GM12878 (cell line): ENCODE data around the gene ABCB9. TPM values are rescaled to one million over a fixed set of nuclear protein-coding genes. Genes with fewer than 3 reads are reported as not detected.

Experiments
- ATAC-seq: fragments of 200-7000 bp; cut with Tn5 transposase; 3 replicates; pipeline ENCODE4 v1.9.1; 2020; ENCODE audit warnings: mild to moderate bottlenecking, moderate library complexity
- BruUV-seq: library from RNA; stranded (reverse); fragments of 400-500 nt; replicated peaks from 2 replicates; lab custom pipeline; 2021; lab: Mats Ljungman, UMichigan
- CTCF ChIA-PET: fragments of 300-600 bp; sonication (Branson Sonifier 250); formaldehyde crosslinking; extraction: SDS; loops from one replicate; lab custom pipeline; 2021; ENCODE audit warnings: inconsistent platforms; lab: Yijun Ruan, JAX
- POLR2A ChIA-PET: fragments of 350-600 bp; formaldehyde crosslinking; extraction: SDS; loops from one replicate; lab custom pipeline; 2021; ENCODE audit warnings: inconsistent platforms; lab: Charles Lee
- RAD21 ChIA-PET: fragments of 300-600 bp; sonication (Branson Sonifier 250); formaldehyde crosslinking; loops from one replicate; lab custom pipeline; 2023; ENCODE audit warnings: antibody characterized with exemption; ENCODE audit not compliant: unreplicated experiment; lab: Charles Lee
- SMC1A ChIA-PET: fragments of 300-600 bp; sonication (Branson Sonifier 250); formaldehyde crosslinking; loops from one replicate; lab custom pipeline; 2023; ENCODE audit not compliant: unreplicated experiment, uncharacterized antibody; lab: Charles Lee
- DNase-seq: peaks from one replicate; pipeline ENCODE4 v3.0.0-alpha.2; 2011; ENCODE audit warnings: low read depth, low spot score
- FAIRE-seq: peaks from 3 replicates; lab custom pipeline; 2011; peaks lifted over from hg19 to GRCh38; lab: Jason Lieb, UNC
- H2AFZ ChIP-seq: 2 replicates; pipeline ENCODE4 v1.6.0; 2011; ENCODE audit warnings: low read depth, low read length, control low read depth; ENCODE audit not compliant: control insufficient read depth
- H3K27ac ChIP-seq: 2 replicates; pipeline ENCODE4 v1.5.1; 2011; ENCODE audit warnings: control low read depth; ENCODE audit not compliant: control insufficient read depth, insufficient read depth
- H3K27me3 ChIP-seq, 2 experiments: replicated peaks in 1 of 2; 2 replicates each; pipeline versions ENCODE4 v1.6.0 to v1.6.1; 2011; ENCODE audit warnings: low read length in 1 of 2; ENCODE audit not compliant: control insufficient read depth in 2 of 2, insufficient read depth in 2 of 2
- H3K36me3 ChIP-seq, 2 experiments: 2 replicates each; pipeline ENCODE4 v1.5.1; 2011; ENCODE audit warnings: low read length in 1 of 2; ENCODE audit not compliant: control insufficient read depth in 2 of 2, insufficient read depth in 2 of 2
- H3K4me1 ChIP-seq: 2 replicates; pipeline ENCODE4 v1.6.1; 2011; ENCODE audit warnings: mild to moderate bottlenecking, low read length, moderate library complexity, mixed read lengths; ENCODE audit not compliant: control insufficient read depth, insufficient read depth
- H3K4me2 ChIP-seq: 2 replicates; pipeline ENCODE4 v1.6.0; 2011; ENCODE audit warnings: control low read depth; ENCODE audit not compliant: control insufficient read depth, insufficient read depth
- H3K4me3 ChIP-seq: fragments of 200-600 bp; sonication (generic); 2 replicates; pipeline ENCODE4 v1.5.1; 2016
- H3K79me2 ChIP-seq: 2 replicates; pipeline ENCODE4 v1.6.0; 2011; ENCODE audit warnings: low read length; ENCODE audit not compliant: control insufficient read depth, insufficient read depth
- H3K9ac ChIP-seq: 2 replicates; pipeline ENCODE4 v1.8.0; 2011; ENCODE audit warnings: low read length, control low read depth, mixed read lengths; ENCODE audit not compliant: control insufficient read depth, insufficient read depth
- H3K9me3 ChIP-seq: replicated peaks from 3 replicates; pipeline ENCODE4 v1.5.1; 2011; ENCODE audit warnings: mild to moderate bottlenecking, low read length; ENCODE audit not compliant: control insufficient read depth, insufficient read depth
- H4K20me1 ChIP-seq: 2 replicates; pipeline ENCODE4 v1.6.0; 2011; ENCODE audit not compliant: control insufficient read depth, insufficient read depth
- MEF2A ChIP-seq: IDR thresholded peaks from 2 replicates; pipeline ENCODE4 v1.6.1; 2011; ENCODE audit warnings: low read depth, mild to moderate bottlenecking, low read length, moderate library complexity; ENCODE audit not compliant: insufficient read depth
- NR2F1 ChIP-seq: fragments of 450-650 bp; conservative IDR thresholded peaks from 2 replicates; pipeline ENCODE4 v1.6.1; 2017; ENCODE audit warnings: mild to moderate bottlenecking
- NRF1 ChIP-seq: conservative IDR thresholded peaks from 2 replicates; pipeline ENCODE4 v1.6.1; 2011; ENCODE audit warnings: mild to moderate bottlenecking, low read depth, low read length, improper control_type of control experiment
- SPI1 ChIP-seq: IDR thresholded peaks from 2 replicates; pipeline ENCODE4 v1.6.1; 2011; ENCODE audit warnings: low read depth, mild to moderate bottlenecking, low read length, moderate library complexity, borderline replicate concordance; ENCODE audit not compliant: insufficient read depth
- SREBF1 ChIP-seq: IDR thresholded peaks from 2 replicates; pipeline ENCODE4 v1.6.1; 2012; ENCODE audit warnings: mild to moderate bottlenecking, low read length
- WRNIP1 ChIP-seq: IDR thresholded peaks from 2 replicates; pipeline ENCODE4 v1.6.1; 2011; ENCODE audit warnings: low read depth, low read length, improper control_type of control experiment, borderline replicate concordance
- ZNF274 ChIP-seq: IDR thresholded peaks from one replicate; pipeline ENCODE4 v1.8.0; 2011; ENCODE audit not compliant: insufficient read length, insufficient read depth
- WGBS: methylation state at CpG from one replicate; pipeline ENCODE4 v1.1.6; 2016; ENCODE audit warnings: low lambda C conversion rate; ENCODE audit not compliant: insufficient replicate concordance, insufficient coverage; ENCODE audit errors: missing lambda C conversion rate; 5-methylcytosine and 5-hydroxymethylcytosine counted together
- in situ Hi-C: fragments of 300-500 bp; cut with MboI; formaldehyde crosslinking; loops from 9 replicates; pipeline ENCODE4 v1.14.3; 2018; ENCODE audit warnings: mixed read lengths
- intact Hi-C: fragments of 100-400 bp; cut with micrococcal nuclease; formaldehyde crosslinking; loops from one replicate; pipeline ENCODE4 v1.14.2; 2022; ENCODE audit not compliant: unreplicated experiment
- polyA plus RNA-seq, 11 experiments: library from polyadenylated mRNA; depleted of rRNA in 4 of 11; unstranded in 6 of 11; stranded (reverse) in 5 of 11; fragments of >200 nt; fragmentation: Nextera tagmentation in 4 of 11; fragmentation: Illumina TruSeq in 1 of 11; extraction: Ambion mirVana in 4 of 11; extraction: Trizol in 1 of 11; gene quantifications; 1 replicate in 1 of 11; 2 replicates in 10 of 11; pipeline versions ENCODE4 v1.2.1 to v1.2.3, GENCODE V29; 2011 to 2016; ENCODE audit warnings: inconsistent platforms in 2 of 11, missing spikeins in 2 of 11, low read depth in 1 of 11
- total RNA-seq, 4 experiments: library from RNA; depleted of rRNA in 3 of 4; stranded (reverse); fragments of >200 nt in 3 of 4; fragmentation: Illumina TruSeq in 1 of 4; extraction: Trizol in 1 of 4; gene quantifications; 2 replicates each; pipeline versions ENCODE4 v1.2.1 to v1.2.3, GENCODE V29; 2013 to 2021
- TF ChIP-seq, protein P1 (sequence below): IDR thresholded peaks from 2 replicates; pipeline ENCODE4 v1.6.1; 2012; ENCODE audit warnings: low read depth, low read length, improper control_type of control experiment

The ABCB9 gene
- total and polyA plus RNA-seq, 10 of the 15 experiments (the other 5 are each of a cell fraction or from before 2014, with no cell fraction given), result 0.37 to 4.9 (median 3.1) TPM

DNA sequence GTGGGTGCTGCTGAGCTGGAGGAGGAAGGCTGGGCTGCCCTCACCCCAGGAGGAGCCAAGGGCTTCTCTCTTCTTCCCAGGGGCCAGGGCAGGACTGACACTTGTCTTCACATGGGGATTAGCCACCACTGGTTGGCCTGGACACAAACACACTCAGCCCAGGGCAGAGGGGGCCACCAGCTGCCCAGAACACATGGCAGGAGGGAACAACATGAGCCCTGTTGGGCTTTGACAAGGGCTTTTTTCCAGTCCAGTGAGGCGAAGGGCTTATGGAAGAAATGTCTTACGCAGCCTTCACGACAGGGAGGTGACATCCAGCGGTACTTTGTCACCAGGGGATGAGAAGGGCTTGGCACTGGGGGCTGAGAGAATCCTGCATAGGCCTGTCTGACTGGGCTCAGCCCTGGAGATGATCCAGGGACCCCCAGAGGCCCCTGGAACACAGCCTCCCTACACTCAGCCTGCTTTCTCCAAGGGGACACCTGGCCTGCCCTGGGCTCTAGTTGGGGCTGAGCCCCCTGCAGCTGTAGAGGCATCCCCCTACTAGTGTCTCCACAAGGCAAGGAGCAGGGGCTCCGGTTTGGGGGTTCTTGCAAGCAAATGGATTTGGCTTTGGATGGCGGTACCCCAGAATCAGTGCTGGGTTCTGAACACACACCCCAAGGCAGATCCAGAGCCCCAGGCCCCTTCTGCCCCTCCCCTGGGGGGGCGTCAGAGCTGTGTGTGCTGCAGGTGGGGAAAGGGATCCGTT lies 33.1 kb upstream of the ABCB9 start (continued):
- TF ChIP-seq SREBF1 (no peak), ZNF274 (no peak)

DNA sequence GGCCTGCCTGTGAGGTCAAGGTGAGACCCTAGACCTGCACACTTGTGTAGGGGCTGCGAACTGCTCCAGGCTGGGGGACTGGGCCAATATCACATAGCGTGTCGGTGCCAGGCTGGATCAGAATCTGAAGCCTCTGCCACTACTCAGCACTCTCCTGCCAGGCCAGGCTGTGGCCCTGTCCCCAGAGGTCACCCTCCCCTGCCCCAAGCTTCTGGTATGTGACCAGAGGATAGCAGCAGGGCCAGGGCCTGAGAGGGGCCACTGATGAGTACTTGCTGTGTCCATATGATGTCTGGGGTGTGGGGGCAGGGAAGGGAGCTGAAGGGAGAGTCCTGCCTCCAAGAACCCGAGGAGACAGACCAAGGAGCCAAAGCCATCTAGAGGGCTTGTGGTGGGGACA lies 32.1 kb upstream of the ABCB9 start:
- ChIA-PET CTCF (interaction anchor here (0.7 kb wide), 1 partner anchor 13 kb away, joined by 3 read pairs; no protein-coding TSS in a partner anchor), POLR2A (interaction anchor here (0.7 kb wide), 1 partner anchor 156 kb away, joined by 3 read pairs; no protein-coding TSS in a partner anchor), SMC1A (no interaction called here), RAD21 (no interaction called here)
- no peaks in the 10 kb centered on the region; a peak in 1 of 4 replicates for H3K27me3 ChIP-seq
- H3K27ac ChIP-seq, result no peak overlapping the region
- H3K4me2 ChIP-seq, result no peak overlapping the region
- H3K4me1 ChIP-seq, result peaks cover 7% of the 10 kb centered on the region
- no peaks in the 10 kb centered on the region for H3K79me2 ChIP-seq
- no peak for ATAC-seq
- intact Hi-C loops, result no loop called here
- no peaks in the 10 kb centered on the region for H4K20me1 ChIP-seq
- DNase-seq, result no peak
- H3K9ac ChIP-seq, result no peak overlapping the region
- WGBS, result 45% methylated on average over 4 of the region's 4 CpGs
- TF ChIP-seq SREBF1, result no peak
- TF ChIP-seq NRF1, result no peak
- no peak for TF ChIP-seq WRNIP1
- TF ChIP-seq NR2F1, result no peak
- TF ChIP-seq, protein P1, sequence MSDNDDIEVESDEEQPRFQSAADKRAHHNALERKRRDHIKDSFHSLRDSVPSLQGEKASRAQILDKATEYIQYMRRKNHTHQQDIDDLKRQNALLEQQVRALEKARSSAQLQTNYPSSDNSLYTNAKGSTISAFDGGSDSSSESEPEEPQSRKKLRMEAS, result no peak
- no peak for TF ChIP-seq MEF2A
- no peak for TF ChIP-seq SPI1
- in situ Hi-C loops, result no loop called here
- no peak for FAIRE-seq
- no peak overlapping the region for H3K4me3 ChIP-seq
- no peaks in the 10 kb centered on the region for H3K9me3 ChIP-seq
- no peak overlapping the region for H2AFZ ChIP-seq
- BruUV-seq, result no TSS peak
- no peaks in the 10 kb centered on the region for H3K36me3 ChIP-seq
